Measurements from ENCODE around the gene ICAM1.

ICAM1 gene

DNA sequence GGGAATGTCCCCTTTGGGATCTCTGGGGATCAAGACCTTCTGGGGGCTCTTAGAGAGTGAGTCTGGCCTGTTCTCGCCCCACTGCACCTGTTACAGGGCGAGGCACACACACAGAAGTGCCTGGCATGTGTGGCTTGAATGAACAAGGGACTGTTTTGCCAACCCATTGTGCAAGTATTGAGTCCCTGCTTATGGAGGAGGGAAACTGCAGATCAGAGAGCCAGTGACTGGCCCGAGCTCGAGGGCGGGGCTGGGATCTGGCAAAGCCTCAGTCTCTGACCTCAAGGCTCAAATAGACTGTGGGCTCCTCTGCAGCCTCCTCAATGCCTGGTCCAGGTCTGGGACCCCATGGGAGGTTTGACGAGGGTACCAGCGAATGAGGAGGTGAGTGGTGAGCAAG lies 56.9 kb downstream of the ICAM1 start:
- ATAC-seq: no peak
- no peak for TF ChIP-seq TCF4 (CRISPR knock-in tag; IDR thresholded peaks at IDR 0.05; ENCODE audit: borderline replicate concordance)
- no peak for TF ChIP-seq ESRRG (CRISPR knock-in tag; IDR thresholded peaks at IDR 0.05)
- no peak for TF ChIP-seq CSDC2 (CRISPR knock-in tag; IDR thresholded peaks at IDR 0.05)
- no peak for TF ChIP-seq ZFP3 (CRISPR knock-in tag; IDR thresholded peaks at IDR 0.05)
- TF ChIP-seq ZC3H10 (CRISPR knock-in tag; IDR thresholded peaks at IDR 0.05): no peak
- no peak for TF ChIP-seq ZNF8 (CRISPR knock-in tag; IDR thresholded peaks at IDR 0.05)
- TF ChIP-seq, protein P1, sequence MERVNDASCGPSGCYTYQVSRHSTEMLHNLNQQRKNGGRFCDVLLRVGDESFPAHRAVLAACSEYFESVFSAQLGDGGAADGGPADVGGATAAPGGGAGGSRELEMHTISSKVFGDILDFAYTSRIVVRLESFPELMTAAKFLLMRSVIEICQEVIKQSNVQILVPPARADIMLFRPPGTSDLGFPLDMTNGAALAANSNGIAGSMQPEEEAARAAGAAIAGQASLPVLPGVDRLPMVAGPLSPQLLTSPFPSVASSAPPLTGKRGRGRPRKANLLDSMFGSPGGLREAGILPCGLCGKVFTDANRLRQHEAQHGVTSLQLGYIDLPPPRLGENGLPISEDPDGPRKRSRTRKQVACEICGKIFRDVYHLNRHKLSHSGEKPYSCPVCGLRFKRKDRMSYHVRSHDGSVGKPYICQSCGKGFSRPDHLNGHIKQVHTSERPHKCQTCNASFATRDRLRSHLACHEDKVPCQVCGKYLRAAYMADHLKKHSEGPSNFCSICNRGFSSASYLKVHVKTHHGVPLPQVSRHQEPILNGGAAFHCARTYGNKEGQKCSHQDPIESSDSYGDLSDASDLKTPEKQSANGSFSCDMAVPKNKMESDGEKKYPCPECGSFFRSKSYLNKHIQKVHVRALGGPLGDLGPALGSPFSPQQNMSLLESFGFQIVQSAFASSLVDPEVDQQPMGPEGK (CRISPR knock-in tag; IDR thresholded peaks at IDR 0.05; ENCODE audit: borderline replicate concordance): no peak
- TF ChIP-seq, protein P2, sequence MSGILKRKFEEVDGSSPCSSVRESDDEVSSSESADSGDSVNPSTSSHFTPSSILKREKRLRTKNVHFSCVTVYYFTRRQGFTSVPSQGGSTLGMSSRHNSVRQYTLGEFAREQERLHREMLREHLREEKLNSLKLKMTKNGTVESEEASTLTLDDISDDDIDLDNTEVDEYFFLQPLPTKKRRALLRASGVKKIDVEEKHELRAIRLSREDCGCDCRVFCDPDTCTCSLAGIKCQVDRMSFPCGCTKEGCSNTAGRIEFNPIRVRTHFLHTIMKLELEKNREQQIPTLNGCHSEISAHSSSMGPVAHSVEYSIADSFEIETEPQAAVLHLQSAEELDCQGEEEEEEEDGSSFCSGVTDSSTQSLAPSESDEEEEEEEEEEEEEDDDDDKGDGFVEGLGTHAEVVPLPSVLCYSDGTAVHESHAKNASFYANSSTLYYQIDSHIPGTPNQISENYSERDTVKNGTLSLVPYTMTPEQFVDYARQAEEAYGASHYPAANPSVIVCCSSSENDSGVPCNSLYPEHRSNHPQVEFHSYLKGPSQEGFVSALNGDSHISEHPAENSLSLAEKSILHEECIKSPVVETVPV (CRISPR knock-in tag; IDR thresholded peaks at IDR 0.05): no peak
- no peak for TF ChIP-seq OSR1 (CRISPR knock-in tag; IDR thresholded peaks at IDR 0.05)
- TF ChIP-seq ISL1 (CRISPR knock-in tag; IDR thresholded peaks at IDR 0.05): no peak
- no peak for TF ChIP-seq PPARA (CRISPR knock-in tag; IDR thresholded peaks at IDR 0.05; ENCODE audit: borderline replicate concordance)
- no peak for TF ChIP-seq ZNF565 (CRISPR knock-in tag; conservative IDR thresholded peaks at IDR 0.05; ENCODE audit: low read depth)
- TF ChIP-seq ZFP30 (CRISPR knock-in tag; IDR thresholded peaks at IDR 0.05): no peak

DNA sequence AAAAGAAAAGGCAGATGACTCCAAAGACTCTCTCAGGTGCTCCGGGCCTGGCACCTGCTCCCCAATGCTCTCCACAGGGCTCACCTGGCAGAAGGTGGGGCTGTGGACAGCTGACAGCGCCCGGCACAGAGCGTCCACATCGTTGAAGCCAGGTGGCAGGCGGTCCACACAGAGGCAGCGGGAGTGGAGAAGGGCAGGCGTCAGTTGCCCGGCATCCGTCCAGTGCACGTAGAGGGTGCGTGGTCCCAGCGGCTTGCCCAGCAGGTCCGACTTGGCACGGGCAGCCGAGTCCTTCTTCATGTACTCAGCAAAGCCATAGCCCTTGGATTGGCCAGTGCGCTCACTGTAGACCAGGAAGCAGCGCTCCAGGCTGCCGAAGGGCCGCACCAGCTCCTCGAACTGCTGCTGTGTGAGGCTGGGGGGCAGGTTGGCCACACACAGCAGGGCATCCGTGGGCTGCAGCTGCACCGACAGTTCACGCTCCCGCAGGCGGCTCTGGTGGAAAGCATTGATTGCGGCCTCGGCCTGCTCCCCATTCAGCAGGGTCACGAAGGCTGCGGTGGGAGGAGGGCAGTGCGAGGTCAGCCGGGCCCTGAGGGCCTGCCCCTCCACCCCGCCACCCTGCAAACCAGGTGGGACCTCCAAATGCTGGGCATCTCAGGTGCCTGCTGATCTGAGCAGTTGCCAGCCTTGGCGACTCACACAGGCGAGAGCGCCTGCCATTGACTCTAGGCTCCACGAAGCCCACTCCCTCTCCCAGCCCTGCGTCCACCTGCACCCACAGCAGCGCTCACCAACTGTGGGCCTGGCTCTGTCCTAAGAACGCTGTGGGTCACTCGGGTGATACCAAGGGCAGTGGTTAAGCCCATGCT lies 57.9 kb downstream of the ICAM1 start:
- no peak for ATAC-seq
- TF ChIP-seq, protein P1 (CRISPR knock-in tag; IDR thresholded peaks at IDR 0.05; ENCODE audit: borderline replicate concordance): no peak
- TF ChIP-seq SNAI2 (CRISPR knock-in tag; IDR thresholded peaks at IDR 0.05) (no peak), CSDC2 (CRISPR knock-in tag; IDR thresholded peaks at IDR 0.05) (no peak), ZC3H10 (CRISPR knock-in tag; IDR thresholded peaks at IDR 0.05) (no peak), PPARA (CRISPR knock-in tag; IDR thresholded peaks at IDR 0.05; ENCODE audit: borderline replicate concordance) (no peak), RARB (CRISPR knock-in tag; IDR thresholded peaks at IDR 0.05) (no peak), ZFP30 (CRISPR knock-in tag; IDR thresholded peaks at IDR 0.05) (no peak), ARNTL (CRISPR knock-in tag; IDR thresholded peaks at IDR 0.05; ENCODE audit: borderline replicate concordance, low read depth) (no peak)
- TF ChIP-seq, protein P2 (CRISPR knock-in tag; IDR thresholded peaks at IDR 0.05): no peak
- TF ChIP-seq, protein P3, sequence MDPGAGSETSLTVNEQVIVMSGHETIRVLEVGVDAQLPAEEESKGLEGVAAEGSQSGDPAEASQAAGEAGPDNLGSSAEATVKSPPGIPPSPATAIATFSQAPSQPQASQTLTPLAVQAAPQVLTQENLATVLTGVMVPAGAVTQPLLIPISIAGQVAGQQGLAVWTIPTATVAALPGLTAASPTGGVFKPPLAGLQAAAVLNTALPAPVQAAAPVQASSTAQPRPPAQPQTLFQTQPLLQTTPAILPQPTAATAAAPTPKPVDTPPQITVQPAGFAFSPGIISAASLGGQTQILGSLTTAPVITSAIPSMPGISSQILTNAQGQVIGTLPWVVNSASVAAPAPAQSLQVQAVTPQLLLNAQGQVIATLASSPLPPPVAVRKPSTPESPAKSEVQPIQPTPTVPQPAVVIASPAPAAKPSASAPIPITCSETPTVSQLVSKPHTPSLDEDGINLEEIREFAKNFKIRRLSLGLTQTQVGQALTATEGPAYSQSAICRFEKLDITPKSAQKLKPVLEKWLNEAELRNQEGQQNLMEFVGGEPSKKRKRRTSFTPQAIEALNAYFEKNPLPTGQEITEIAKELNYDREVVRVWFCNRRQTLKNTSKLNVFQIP (CRISPR knock-in tag; IDR thresholded peaks at IDR 0.05; ENCODE audit: borderline replicate concordance, low read depth): no peak
- TF ChIP-seq, protein P4, sequence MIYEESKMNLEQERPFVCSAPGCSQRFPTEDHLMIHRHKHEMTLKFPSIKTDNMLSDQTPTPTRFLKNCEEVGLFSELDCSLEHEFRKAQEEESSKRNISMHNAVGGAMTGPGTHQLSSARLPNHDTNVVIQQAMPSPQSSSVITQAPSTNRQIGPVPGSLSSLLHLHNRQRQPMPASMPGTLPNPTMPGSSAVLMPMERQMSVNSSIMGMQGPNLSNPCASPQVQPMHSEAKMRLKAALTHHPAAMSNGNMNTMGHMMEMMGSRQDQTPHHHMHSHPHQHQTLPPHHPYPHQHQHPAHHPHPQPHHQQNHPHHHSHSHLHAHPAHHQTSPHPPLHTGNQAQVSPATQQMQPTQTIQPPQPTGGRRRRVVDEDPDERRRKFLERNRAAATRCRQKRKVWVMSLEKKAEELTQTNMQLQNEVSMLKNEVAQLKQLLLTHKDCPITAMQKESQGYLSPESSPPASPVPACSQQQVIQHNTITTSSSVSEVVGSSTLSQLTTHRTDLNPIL (CRISPR knock-in tag; IDR thresholded peaks at IDR 0.05; ENCODE audit: low read depth): no peak

DNA sequence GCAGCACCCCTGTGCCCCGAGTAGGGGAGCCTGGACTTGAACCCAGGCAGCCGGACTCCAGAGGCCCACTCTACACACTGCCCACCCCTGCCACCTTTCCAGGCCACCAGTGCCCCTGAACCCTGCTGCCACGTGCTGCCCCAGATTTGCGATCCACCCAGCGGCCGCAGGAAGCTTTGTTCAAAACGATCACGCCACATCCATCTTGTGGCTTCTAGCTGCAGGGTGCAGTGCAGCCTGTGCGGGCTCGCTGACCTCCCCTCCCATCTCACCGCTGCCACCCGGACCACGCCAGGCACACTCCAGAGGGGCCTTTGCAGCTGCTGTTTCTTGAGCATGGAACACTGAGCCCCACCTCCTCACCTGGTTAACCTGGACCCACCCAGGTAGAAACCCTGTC lies 58.6 kb downstream of the ICAM1 start:
- ATAC-seq: no peak
- TF ChIP-seq SNAI2 (CRISPR knock-in tag; IDR thresholded peaks at IDR 0.05): no peak
- no peak for TF ChIP-seq CSDC2 (CRISPR knock-in tag; IDR thresholded peaks at IDR 0.05)
- no peak for TF ChIP-seq ZNF70 (CRISPR knock-in tag; IDR thresholded peaks at IDR 0.05)
- TF ChIP-seq, protein P4 (CRISPR knock-in tag; IDR thresholded peaks at IDR 0.05; ENCODE audit: low read depth): no peak
- TF ChIP-seq, protein P2 (CRISPR knock-in tag; IDR thresholded peaks at IDR 0.05): no peak
- TF ChIP-seq, protein P5, sequence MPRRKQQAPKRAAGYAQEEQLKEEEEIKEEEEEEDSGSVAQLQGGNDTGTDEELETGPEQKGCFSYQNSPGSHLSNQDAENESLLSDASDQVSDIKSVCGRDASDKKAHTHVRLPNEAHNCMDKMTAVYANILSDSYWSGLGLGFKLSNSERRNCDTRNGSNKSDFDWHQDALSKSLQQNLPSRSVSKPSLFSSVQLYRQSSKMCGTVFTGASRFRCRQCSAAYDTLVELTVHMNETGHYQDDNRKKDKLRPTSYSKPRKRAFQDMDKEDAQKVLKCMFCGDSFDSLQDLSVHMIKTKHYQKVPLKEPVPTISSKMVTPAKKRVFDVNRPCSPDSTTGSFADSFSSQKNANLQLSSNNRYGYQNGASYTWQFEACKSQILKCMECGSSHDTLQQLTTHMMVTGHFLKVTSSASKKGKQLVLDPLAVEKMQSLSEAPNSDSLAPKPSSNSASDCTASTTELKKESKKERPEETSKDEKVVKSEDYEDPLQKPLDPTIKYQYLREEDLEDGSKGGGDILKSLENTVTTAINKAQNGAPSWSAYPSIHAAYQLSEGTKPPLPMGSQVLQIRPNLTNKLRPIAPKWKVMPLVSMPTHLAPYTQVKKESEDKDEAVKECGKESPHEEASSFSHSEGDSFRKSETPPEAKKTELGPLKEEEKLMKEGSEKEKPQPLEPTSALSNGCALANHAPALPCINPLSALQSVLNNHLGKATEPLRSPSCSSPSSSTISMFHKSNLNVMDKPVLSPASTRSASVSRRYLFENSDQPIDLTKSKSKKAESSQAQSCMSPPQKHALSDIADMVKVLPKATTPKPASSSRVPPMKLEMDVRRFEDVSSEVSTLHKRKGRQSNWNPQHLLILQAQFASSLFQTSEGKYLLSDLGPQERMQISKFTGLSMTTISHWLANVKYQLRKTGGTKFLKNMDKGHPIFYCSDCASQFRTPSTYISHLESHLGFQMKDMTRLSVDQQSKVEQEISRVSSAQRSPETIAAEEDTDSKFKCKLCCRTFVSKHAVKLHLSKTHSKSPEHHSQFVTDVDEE (CRISPR knock-in tag; IDR thresholded peaks at IDR 0.05): no peak
- TF ChIP-seq ZNF8 (CRISPR knock-in tag; IDR thresholded peaks at IDR 0.05): no peak

Data from SK-N-SH treated with all-trans-retinoic acid at 6 μM for 48 hours (cell line).